ENCODE data around the gene WSB2.
"Not testable (repeated sequence)": the region's sequence is repeated elsewhere in the genome, so short reads cannot be mapped to it uniquely, and the experiment has no call there.

Gene WSB2

GRCh38 chr12:118035190-118036041, 25.6 kb downstream of the WSB2 start:
- DNase-seq (ENCODE audit: low read depth in 2 of 2), result no peak

- DNase-seq (ENCODE audit: low read depth in 2 of 2), result no peak
Observed at GRCh38 chr12:118034429-118035189, 26.4 kb downstream of the WSB2 start.

GRCh38 chr12:118033902-118034301, 27.1 kb downstream of the WSB2 start:
- no peak for DNase-seq (ENCODE audit: low read depth in 2 of 2)

- DNase-seq (ENCODE audit: low read depth in 2 of 2), result no peak
Observed at GRCh38 chr12:118033323-118033722, 27.7 kb downstream of the WSB2 start.

- DNase-seq (ENCODE audit: low read depth in 2 of 2), result no peak
Observed at GRCh38 chr12:118032188-118032587, 28.8 kb downstream of the WSB2 start.

GRCh38 chr12:118029166-118029565, 31.8 kb downstream of the WSB2 start:
- DNase-seq (ENCODE audit: low read depth in 2 of 2), result no peak

- no peak for DNase-seq (ENCODE audit: low read depth in 2 of 2)
Observed at GRCh38 chr12:118025168-118025567, 35.8 kb downstream of the WSB2 start.

- DNase-seq (ENCODE audit: low read depth in 2 of 2), result no peak
Observed at GRCh38 chr12:118023301-118023860, 37.6 kb downstream of the WSB2 start.

- DNase-seq (ENCODE audit: low read depth in 2 of 2), result no peak
Observed at GRCh38 chr12:118022728-118023109, 38.3 kb downstream of the WSB2 start.

- DNase-seq (ENCODE audit: low read depth in 2 of 2), result not testable (repeated sequence)
Observed at GRCh38 chr12:118022097-118022727, 38.8 kb downstream of the WSB2 start.

- no peak for DNase-seq (ENCODE audit: low read depth in 2 of 2)
Observed at GRCh38 chr12:118020036-118020435, 40.9 kb downstream of the WSB2 start.

- no peak for DNase-seq (ENCODE audit: low read depth in 2 of 2)
Observed at GRCh38 chr12:118017926-118018325, 43.1 kb downstream of the WSB2 start.

- peak; percentile 88 for DNase-seq (ENCODE audit: low read depth in 2 of 2)
Observed at GRCh38 chr12:118016424-118017264, 44.3 kb downstream of the WSB2 start, which contains the start of gene RFC5. RFC5 (plus strand) TSS chr12:118016703; CDS start chr12:118016828, 125 bp downstream.

- no peak for DNase-seq (ENCODE audit: low read depth in 2 of 2)
Observed at GRCh38 chr12:118015944-118016343, 45.0 kb downstream of the WSB2 start.

- DNase-seq (ENCODE audit: low read depth in 2 of 2), result no peak
Observed at GRCh38 chr12:118015306-118015705, 45.7 kb downstream of the WSB2 start.

- DNase-seq (ENCODE audit: low read depth in 2 of 2), result no peak
Observed at GRCh38 chr12:118013283-118013682, 47.7 kb downstream of the WSB2 start.

- no peak for DNase-seq (ENCODE audit: low read depth in 2 of 2)
Observed at GRCh38 chr12:118011961-118012360, 49.0 kb downstream of the WSB2 start.

GRCh38 chr12:118011377-118011776, 49.6 kb downstream of the WSB2 start:
- DNase-seq (ENCODE audit: low read depth in 2 of 2), result no peak

- no peak for DNase-seq (ENCODE audit: low read depth in 2 of 2)
Observed at GRCh38 chr12:118010903-118011302, 50.1 kb downstream of the WSB2 start.

GRCh38 chr12:117999806-118000205, 61.2 kb downstream of the WSB2 start:
- not testable (repeated sequence) for DNase-seq (ENCODE audit: low read depth in 2 of 2)

- DNase-seq (ENCODE audit: low read depth in 2 of 2), result no peak
Observed at GRCh38 chr12:117998719-117999118, 62.3 kb downstream of the WSB2 start.
